ENCODE results near the gene LHFPL2. TPM values are rescaled to one million over a fixed set of nuclear protein-coding genes. Genes with fewer than 3 reads are reported as not detected.
"Not testable (repeated sequence)": the region's sequence is repeated elsewhere in the genome, so short reads cannot be mapped to it uniquely, and the experiment has no call there.

Gene LHFPL2
- total RNA-seq, 1 experiment from 2014 or later: 57.2 TPM

DNA sequence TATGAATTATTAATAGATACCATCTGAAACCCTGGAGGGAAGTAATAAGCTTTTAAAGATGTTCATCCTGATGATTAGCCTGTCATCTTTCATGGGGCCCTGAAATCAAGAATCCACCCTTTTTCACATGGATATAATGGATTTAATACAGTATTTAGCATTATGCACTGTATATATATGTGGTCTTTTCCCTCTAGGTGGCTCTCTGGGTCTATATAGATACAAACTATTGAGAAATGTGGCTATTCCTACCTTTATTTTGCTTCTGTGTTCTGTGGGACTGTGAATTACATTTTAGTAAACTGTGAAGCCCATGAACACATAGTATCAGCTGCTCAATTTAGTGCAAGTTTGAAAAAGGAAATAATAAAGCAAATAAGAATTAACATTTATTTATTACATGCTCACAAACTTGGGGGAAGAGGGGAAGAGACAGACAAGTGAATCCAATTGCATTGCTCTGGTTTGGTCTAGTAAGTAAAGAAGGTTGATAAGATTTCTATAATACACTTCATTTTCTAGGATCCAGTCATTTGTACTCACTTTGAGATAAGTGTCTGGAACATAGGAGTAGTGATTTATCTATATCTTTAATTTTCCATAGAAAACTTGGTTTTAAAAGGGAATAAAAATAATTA, 176.0 kb downstream of the LHFPL2 start:
- in situ Hi-C loops (cut with HindIII; ENCODE audit: low pct_unique_long_range_greater_than_20kb, low sequenced_read_pairs): no loop called here
- DNase-seq (ENCODE audit: low read depth, low spot score): peak; percentile 38

- no peak for DNase-seq (ENCODE audit: low read depth, low spot score)
- in situ Hi-C loops (cut with HindIII; ENCODE audit: low pct_unique_long_range_greater_than_20kb, low sequenced_read_pairs): no loop called here
Measured at GRCh38 chr5:78471896-78472295, 176.7 kb downstream of the LHFPL2 start.

DNA sequence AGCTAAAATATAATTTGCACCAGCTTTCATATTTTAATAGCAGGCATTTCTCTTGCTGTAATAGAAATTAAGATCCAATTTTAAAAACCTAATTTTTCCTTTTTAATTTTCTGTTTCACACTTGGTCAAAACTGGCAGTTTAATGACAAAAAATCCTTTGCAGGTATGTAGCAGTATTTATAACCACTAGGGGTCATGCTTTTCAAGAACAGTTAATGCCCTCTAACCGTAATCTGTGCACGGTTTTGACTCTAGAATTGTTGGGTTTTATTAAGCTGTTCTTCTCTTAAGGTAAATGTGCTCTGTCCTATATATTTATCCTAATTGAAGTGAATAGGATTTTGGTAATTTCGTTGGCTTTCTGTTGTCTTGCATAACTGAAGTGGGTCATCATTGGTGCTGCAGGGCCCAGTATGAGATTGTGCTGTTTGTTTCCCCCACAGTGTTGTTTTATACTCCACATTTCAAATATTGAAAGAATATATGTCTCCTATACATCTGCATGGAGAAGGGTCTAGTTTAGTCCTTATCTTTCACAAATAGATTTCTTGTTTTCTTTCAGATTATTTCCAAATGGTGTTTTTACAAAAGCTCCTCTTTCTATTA, 180.7 kb downstream of the LHFPL2 start:
- in situ Hi-C loops (cut with HindIII; ENCODE audit: low pct_unique_long_range_greater_than_20kb, low sequenced_read_pairs): no loop called here

GRCh38 chr5:78467140-78467539, 181.4 kb downstream of the LHFPL2 start:
- no peak for DNase-seq (ENCODE audit: low read depth, low spot score)
- in situ Hi-C loops (cut with HindIII; ENCODE audit: low pct_unique_long_range_greater_than_20kb, low sequenced_read_pairs): no loop called here

More for the DNA sequence above, 180.7 kb downstream of the LHFPL2 start:
- peak; percentile 56 for DNase-seq (ENCODE audit: low read depth, low spot score)

GRCh38 chr5:78458843-78459242, 189.7 kb downstream of the LHFPL2 start:
- no peak for DNase-seq (ENCODE audit: low read depth, low spot score)
- in situ Hi-C loops (cut with HindIII; ENCODE audit: low pct_unique_long_range_greater_than_20kb, low sequenced_read_pairs): no loop called here

- DNase-seq (ENCODE audit: low read depth, low spot score); in situ Hi-C loops (cut with HindIII; ENCODE audit: low pct_unique_long_range_greater_than_20kb, low sequenced_read_pairs): not testable (repeated sequence)
Measured at GRCh38 chr5:78457507-78457906, 191.1 kb downstream of the LHFPL2 start.

DNA sequence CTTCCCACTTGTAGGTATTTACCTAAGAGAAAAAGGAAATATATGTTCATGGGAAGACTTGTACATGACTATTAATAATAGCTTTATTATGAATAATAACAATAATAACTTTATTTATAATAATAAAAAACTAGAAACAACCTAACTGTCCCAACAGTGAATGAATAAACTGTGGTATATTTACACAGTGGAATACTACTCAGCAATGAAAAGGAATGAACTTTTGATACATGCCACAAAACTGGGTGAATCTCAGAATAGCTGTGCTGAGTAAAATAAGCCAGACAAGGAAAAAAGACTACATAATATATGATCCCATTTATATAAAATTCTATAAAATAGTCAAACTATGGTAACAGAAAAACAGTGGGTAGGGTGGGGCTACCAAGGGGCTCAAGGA, 199.5 kb downstream of the LHFPL2 start:
- in situ Hi-C loops (cut with HindIII; ENCODE audit: low pct_unique_long_range_greater_than_20kb, low sequenced_read_pairs): no loop called here

DNA sequence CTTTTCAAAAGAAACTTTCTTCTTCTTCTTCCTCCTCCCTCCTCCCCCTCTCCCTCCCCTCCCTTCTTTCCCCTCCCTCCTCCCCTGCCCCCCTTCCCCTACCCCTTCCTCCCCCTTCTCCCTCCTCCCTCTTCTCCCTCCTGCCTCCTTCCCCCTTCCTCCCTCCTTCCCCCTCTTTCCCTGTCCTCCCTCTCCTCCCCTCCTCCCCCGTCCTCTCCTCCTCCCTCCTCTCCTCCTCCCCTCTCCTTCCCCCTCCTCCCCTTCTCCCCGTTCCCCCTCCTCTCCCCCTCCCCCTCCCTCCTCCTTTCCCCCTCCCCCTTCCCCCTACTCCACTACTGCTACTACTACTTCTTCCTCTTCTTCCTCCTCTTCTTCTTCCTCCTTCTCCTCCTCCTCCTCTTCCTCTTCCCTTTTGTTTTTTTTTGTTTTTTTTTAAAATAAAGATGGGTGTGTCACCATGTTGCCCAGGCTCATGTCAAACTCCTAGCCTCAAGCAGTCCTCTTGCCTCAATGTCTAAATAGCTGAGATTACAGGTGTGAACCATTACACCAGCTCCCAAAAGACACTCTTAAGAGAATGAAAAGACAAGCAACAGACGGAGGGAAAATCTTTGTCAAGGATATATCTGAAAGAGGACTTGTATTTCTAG, 200.7 kb downstream of the LHFPL2 start:
- DNase-seq (ENCODE audit: low read depth, low spot score): no peak
- in situ Hi-C loops (cut with HindIII; ENCODE audit: low pct_unique_long_range_greater_than_20kb, low sequenced_read_pairs): no loop called here

More for the DNA sequence above, 199.5 kb downstream of the LHFPL2 start:
- DNase-seq (ENCODE audit: low read depth, low spot score): no peak

All from SK-MEL-5 (cell line).